IPS DF 19.7 (cell line): ENCODE measurements around the gene PSME3.

Experiments
- DNase-seq: peaks from one replicate; pipeline ENCODE4 v3.0.0-alpha.2; 2013; ENCODE audit warnings: low read depth, low spot score

Gene PSME3

GRCh38 chr17:42832934-42833766, at the start of gene PSME3:
PSME3 (plus strand) TSS chr17:42833397; CDS start chr17:42833632, 235 bp downstream.
- peak; percentile 74 for DNase-seq

GRCh38 chr17:42783791-42784138, 49.4 kb upstream of the PSME3 start:
- DNase-seq, result no peak

GRCh38 chr17:42784409-42784808, 48.8 kb upstream of the PSME3 start:
- no peak for DNase-seq

GRCh38 chr17:42784811-42785592, 48.2 kb upstream of the PSME3 start:
- DNase-seq, result no peak

GRCh38 chr17:42787266-42787665, 45.9 kb upstream of the PSME3 start:
- DNase-seq, result no peak

GRCh38 chr17:42791948-42792347, 41.2 kb upstream of the PSME3 start:
- DNase-seq, result no peak

GRCh38 chr17:42792545-42792944, 40.7 kb upstream of the PSME3 start:
- DNase-seq, result no peak

GRCh38 chr17:42795061-42795460, 38.1 kb upstream of the PSME3 start:
- DNase-seq, result no peak

- DNase-seq, result no peak
Observed at GRCh38 chr17:42795465-42795864, 37.7 kb upstream of the PSME3 start.

GRCh38 chr17:42796066-42796758, 37.0 kb upstream of the PSME3 start:
- DNase-seq, result no peak

GRCh38 chr17:42797067-42798007, 35.9 kb upstream of the PSME3 start:
- DNase-seq, result no peak

GRCh38 chr17:42798011-42798382, 35.2 kb upstream of the PSME3 start:
- no peak for DNase-seq

GRCh38 chr17:42798383-42799380, 34.5 kb upstream of the PSME3 start, which contains the start of the genes CNTD1 and COA3:
CNTD1 (plus strand) TSS chr17:42798861; CDS start chr17:42799068, 207 bp downstream.
COA3 (minus strand) TSS chr17:42798704; CDS start chr17:42798681, 23 bp downstream.
- DNase-seq, result peak; percentile 75

GRCh38 chr17:42803074-42803883, 29.9 kb upstream of the PSME3 start:
- DNase-seq, result no peak

GRCh38 chr17:42804918-42805367, 28.3 kb upstream of the PSME3 start:
- DNase-seq, result no peak

GRCh38 chr17:42806249-42806648, 26.9 kb upstream of the PSME3 start:
- DNase-seq, result no peak

GRCh38 chr17:42809250-42809649, 23.9 kb upstream of the PSME3 start:
- no peak for DNase-seq

GRCh38 chr17:42814633-42815399, 18.4 kb upstream of the PSME3 start:
- no peak for DNase-seq
